ENCODE data around the gene NKX2-4. TPM values are rescaled to one million over a fixed set of nuclear protein-coding genes. Genes with fewer than 3 reads are reported as not detected.
"Not testable (repeated sequence)": the region's sequence is repeated elsewhere in the genome, so short reads cannot be mapped to it uniquely, and the experiment has no call there.

The NKX2-4 gene
- polyA plus RNA-seq, 2 donors: not detected

DNA sequence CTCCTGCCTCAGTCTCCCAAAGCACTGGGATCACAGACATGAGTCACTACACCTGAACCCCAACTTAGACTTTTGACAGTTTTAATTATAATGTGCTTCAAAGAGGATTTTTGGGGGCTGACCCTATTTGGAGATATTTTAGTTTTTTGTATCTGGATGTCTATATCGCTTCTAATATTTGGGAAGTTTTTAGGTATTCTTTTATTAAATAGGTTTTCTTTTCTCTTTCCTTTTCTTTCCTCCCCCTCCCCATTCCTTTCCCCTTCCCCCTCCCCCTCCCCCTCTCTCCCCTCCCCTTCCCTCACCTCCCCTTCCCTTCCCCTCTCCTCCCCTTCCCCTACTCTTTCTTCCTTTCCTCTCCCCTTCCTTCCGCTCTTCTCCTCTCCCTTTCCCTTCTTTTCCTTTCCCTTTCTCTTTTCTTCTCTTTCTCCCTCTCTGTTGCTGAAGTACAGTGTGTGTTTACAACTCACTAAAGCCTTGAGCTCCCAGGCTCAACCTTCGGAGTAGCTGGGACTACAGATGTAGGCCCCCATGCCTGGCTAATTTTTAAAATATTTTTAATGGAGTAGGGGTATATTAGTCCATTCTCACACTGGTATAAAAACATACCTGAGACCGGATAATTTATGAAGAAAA is 24.4 kb upstream of the NKX2-4 start:
- no peaks in the 10 kb centered on the region for H3K27me3 ChIP-seq (ENCODE audit: control insufficient read depth in 1 of 2, insufficient read depth in 2 of 2, low read length in 2 of 2)
- H3K27ac ChIP-seq (ENCODE audit: low read depth in 2 of 2, low read length in 1 of 2): no peak overlapping the region
- no peaks in the 10 kb centered on the region for H3K4me1 ChIP-seq (ENCODE audit: control insufficient read depth in 2 of 2, insufficient read depth in 2 of 2, low read length in 1 of 2)
- H3K4me3 ChIP-seq (ENCODE audit: low read depth in 1 of 2, low read length in 2 of 2): no peak overlapping the region
- H3K9me3 ChIP-seq (ENCODE audit: control insufficient read depth in 2 of 2, insufficient read depth in 1 of 2, low read depth in 1 of 2, low read length in 1 of 2): peaks cover 7 to 11% of the 10 kb centered on the region in 2 donors
- 90 to 94% methylated on average over 4 of the region's 4 CpGs for WGBS, 2 donors
- H3K36me3 ChIP-seq (ENCODE audit: control insufficient read depth in 2 of 2, insufficient read depth in 2 of 2, low read length in 1 of 2): no peaks in the 10 kb centered on the region

DNA sequence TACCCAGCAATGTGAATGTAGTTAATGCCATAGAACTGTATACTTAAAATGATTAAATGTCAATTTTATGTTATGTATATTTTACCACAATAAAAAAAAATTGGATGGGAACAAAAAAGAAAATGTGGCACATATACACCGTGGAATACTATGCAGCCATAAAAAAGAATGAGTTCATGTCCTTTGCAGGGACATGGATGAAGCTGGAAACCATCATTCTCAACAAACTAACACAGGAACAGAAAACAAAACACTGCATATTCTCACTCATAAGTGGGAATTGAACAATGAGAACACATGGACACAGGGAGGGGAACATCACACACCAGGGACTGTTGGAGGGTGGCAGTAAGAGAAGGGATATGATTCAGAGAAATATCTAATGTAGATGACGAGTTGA is 21.8 kb upstream of the NKX2-4 start:
- H3K4me1 ChIP-seq (ENCODE audit: control insufficient read depth in 2 of 2, insufficient read depth in 2 of 2, low read length in 1 of 2); H3K27ac ChIP-seq (ENCODE audit: low read depth in 2 of 2, low read length in 1 of 2); H3K27me3 ChIP-seq (ENCODE audit: control insufficient read depth in 1 of 2, insufficient read depth in 2 of 2, low read length in 2 of 2); H3K9me3 ChIP-seq (ENCODE audit: control insufficient read depth in 2 of 2, insufficient read depth in 1 of 2, low read depth in 1 of 2, low read length in 1 of 2); H3K4me3 ChIP-seq (ENCODE audit: low read depth in 1 of 2, low read length in 2 of 2); H3K36me3 ChIP-seq (ENCODE audit: control insufficient read depth in 2 of 2, insufficient read depth in 2 of 2, low read length in 1 of 2): not testable (repeated sequence)
- WGBS, 2 donors: 61 to 71% methylated on average over 2 of the region's 2 CpGs

GRCh38 chr20:21413996-21414395 is 16.7 kb upstream of the NKX2-4 start:
- H3K36me3 ChIP-seq (ENCODE audit: control insufficient read depth in 2 of 2, insufficient read depth in 2 of 2, low read length in 1 of 2); H3K27me3 ChIP-seq (ENCODE audit: control insufficient read depth in 1 of 2, insufficient read depth in 2 of 2, low read length in 2 of 2); H3K9me3 ChIP-seq (ENCODE audit: control insufficient read depth in 2 of 2, insufficient read depth in 1 of 2, low read depth in 1 of 2, low read length in 1 of 2); H3K27ac ChIP-seq (ENCODE audit: low read depth in 2 of 2, low read length in 1 of 2); H3K4me1 ChIP-seq (ENCODE audit: control insufficient read depth in 2 of 2, insufficient read depth in 2 of 2, low read length in 1 of 2); H3K4me3 ChIP-seq (ENCODE audit: low read depth in 1 of 2, low read length in 2 of 2): not testable (repeated sequence)
- 32 to 35% methylated on average over 3 of the region's 3 CpGs for WGBS, 2 donors

- Histone ChIP-seq H3K4me1 (ENCODE audit: control insufficient read depth in 2 of 2, insufficient read depth in 2 of 2, low read length in 1 of 2) (no peaks in the 10 kb centered on the region), H3K4me3 (ENCODE audit: low read depth in 1 of 2, low read length in 2 of 2) (no peak overlapping the region), H3K27me3 (ENCODE audit: control insufficient read depth in 1 of 2, insufficient read depth in 2 of 2, low read length in 2 of 2) (no peaks in the 10 kb centered on the region), H3K9me3 (ENCODE audit: control insufficient read depth in 2 of 2, insufficient read depth in 1 of 2, low read depth in 1 of 2, low read length in 1 of 2) (peaks cover 0 to 2% of the 10 kb centered on the region in 2 donors), H3K27ac (ENCODE audit: low read depth in 2 of 2, low read length in 1 of 2) (no peak overlapping the region), H3K36me3 (ENCODE audit: control insufficient read depth in 2 of 2, insufficient read depth in 2 of 2, low read length in 1 of 2) (no peaks in the 10 kb centered on the region)
Measured at GRCh38 chr20:21411725-21412124, 14.4 kb upstream of the NKX2-4 start.

DNA sequence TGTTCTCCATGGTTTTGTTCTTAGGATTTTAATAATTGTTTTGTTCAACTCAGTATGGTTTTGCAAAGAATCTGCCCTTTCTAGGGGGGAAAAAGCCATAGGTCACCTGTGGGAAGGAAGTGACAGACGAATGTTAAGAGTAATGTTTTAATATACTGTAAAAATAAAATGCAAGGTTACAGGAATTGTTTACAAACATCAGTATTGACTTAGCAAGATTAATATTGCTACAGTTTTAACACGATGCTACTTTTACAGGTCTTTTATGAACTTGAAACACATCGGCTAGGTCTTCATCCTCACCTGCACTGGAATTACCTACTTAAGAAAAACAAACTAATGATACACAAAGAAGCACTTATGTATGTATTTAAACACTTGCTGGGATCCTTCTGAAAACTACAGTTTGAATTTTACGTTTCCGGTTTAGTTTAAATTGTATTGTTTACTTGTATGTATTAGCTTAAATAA is 1.7 kb upstream of the NKX2-4 start:
- WGBS, 2 donors: 27 to 29% methylated on average over 5 of the region's 5 CpGs
- Histone ChIP-seq H3K4me3 (ENCODE audit: low read depth in 1 of 2, low read length in 2 of 2) (no peak overlapping the region), H3K36me3 (ENCODE audit: control insufficient read depth in 2 of 2, insufficient read depth in 2 of 2, low read length in 1 of 2) (no peaks in the 10 kb centered on the region), H3K4me1 (ENCODE audit: control insufficient read depth in 2 of 2, insufficient read depth in 2 of 2, low read length in 1 of 2) (peaks cover 12 to 15% of the 10 kb centered on the region in 2 donors), H3K27ac (ENCODE audit: low read depth in 2 of 2, low read length in 1 of 2) (no peak overlapping the region), H3K9me3 (ENCODE audit: control insufficient read depth in 2 of 2, insufficient read depth in 1 of 2, low read depth in 1 of 2, low read length in 1 of 2) (peaks cover 5 to 14% of the 10 kb centered on the region in 2 donors), H3K27me3 (ENCODE audit: control insufficient read depth in 1 of 2, insufficient read depth in 2 of 2, low read length in 2 of 2) (peaks cover 0 to 33% of the 10 kb centered on the region in 2 donors)

GRCh38 chr20:21398109-21399004 is 1.0 kb upstream of the NKX2-4 start:
- Histone ChIP-seq H3K9me3 (ENCODE audit: control insufficient read depth in 2 of 2, insufficient read depth in 1 of 2, low read depth in 1 of 2, low read length in 1 of 2) (peaks cover 5 to 14% of the 10 kb centered on the region in 2 donors), H3K4me1 (ENCODE audit: control insufficient read depth in 2 of 2, insufficient read depth in 2 of 2, low read length in 1 of 2) (peaks cover 12 to 15% of the 10 kb centered on the region in 2 donors), H3K27me3 (ENCODE audit: control insufficient read depth in 1 of 2, insufficient read depth in 2 of 2, low read length in 2 of 2) (peaks cover 0 to 31% of the 10 kb centered on the region in 2 donors), H3K27ac (ENCODE audit: low read depth in 2 of 2, low read length in 1 of 2) (no peak overlapping the region), H3K36me3 (ENCODE audit: control insufficient read depth in 2 of 2, insufficient read depth in 2 of 2, low read length in 1 of 2) (no peaks in the 10 kb centered on the region), H3K4me3 (ENCODE audit: low read depth in 1 of 2, low read length in 2 of 2) (peak overlapping the region in 1 of 2 donors; percentile 45)
- WGBS, 2 donors: 25 to 33% methylated on average over 10 of the region's 10 CpGs

- Histone ChIP-seq H3K27ac (ENCODE audit: low read depth in 2 of 2, low read length in 1 of 2) (no peak overlapping the region), H3K36me3 (ENCODE audit: control insufficient read depth in 2 of 2, insufficient read depth in 2 of 2, low read length in 1 of 2) (no peaks in the 10 kb centered on the region), H3K27me3 (ENCODE audit: control insufficient read depth in 1 of 2, insufficient read depth in 2 of 2, low read length in 2 of 2) (peaks cover 0 to 31% of the 10 kb centered on the region in 2 donors), H3K4me1 (ENCODE audit: control insufficient read depth in 2 of 2, insufficient read depth in 2 of 2, low read length in 1 of 2) (peaks cover 12 to 15% of the 10 kb centered on the region in 2 donors), H3K9me3 (ENCODE audit: control insufficient read depth in 2 of 2, insufficient read depth in 1 of 2, low read depth in 1 of 2, low read length in 1 of 2) (peaks cover 5 to 14% of the 10 kb centered on the region in 2 donors), H3K4me3 (ENCODE audit: low read depth in 1 of 2, low read length in 2 of 2) (peak overlapping the region; percentile 26 to 45)
- 5 to 6% methylated on average over 89 to 116 of the region's 116 CpGs for WGBS, 2 donors
Measured at GRCh38 chr20:21396599-21397340, 556 bp downstream of the NKX2-4 start.

GRCh38 chr20:21395666-21396598 is 1.4 kb downstream of the NKX2-4 start:
- WGBS, 2 donors: 7 to 12% methylated on average over 89 to 103 of the region's 103 CpGs
- no peak overlapping the region for H3K27ac ChIP-seq (ENCODE audit: low read depth in 2 of 2, low read length in 1 of 2)
- H3K9me3 ChIP-seq (ENCODE audit: control insufficient read depth in 2 of 2, insufficient read depth in 1 of 2, low read depth in 1 of 2, low read length in 1 of 2): peaks cover 5 to 14% of the 10 kb centered on the region in 2 donors
- peaks cover 12 to 15% of the 10 kb centered on the region in 2 donors for H3K4me1 ChIP-seq (ENCODE audit: control insufficient read depth in 2 of 2, insufficient read depth in 2 of 2, low read length in 1 of 2)
- H3K4me3 ChIP-seq (ENCODE audit: low read depth in 1 of 2, low read length in 2 of 2): peak overlapping the region in 1 of 2 donors; percentile 45
- H3K27me3 ChIP-seq (ENCODE audit: control insufficient read depth in 1 of 2, insufficient read depth in 2 of 2, low read length in 2 of 2): peaks cover 0 to 31% of the 10 kb centered on the region in 2 donors
- no peaks in the 10 kb centered on the region for H3K36me3 ChIP-seq (ENCODE audit: control insufficient read depth in 2 of 2, insufficient read depth in 2 of 2, low read length in 1 of 2)
